ENCODE results near the gene AVL9. TPM values are rescaled to one million over a fixed set of nuclear protein-coding genes. Genes with fewer than 3 reads are reported as not detected.

Gene AVL9
- total and polyA plus RNA-seq, 8 donors = 4.6 to 23.4 (median 17.2) TPM

- no peaks in the 10 kb centered on the region for H3K4me1 ChIP-seq
- ATAC-seq = no peak
- no peak for DNase-seq
- no peaks in the 10 kb centered on the region for H3K27me3 ChIP-seq
- H3K27ac ChIP-seq = no peak overlapping the region
- no peak for TF ChIP-seq CTCF (IDR thresholded peaks at IDR 0.05)
- FAIRE-seq = no peak
- H3K36me3 ChIP-seq = no peaks in the 10 kb centered on the region
- WGBS, 2 donors = 81 to 82% methylated on average over 9 of the region's 9 CpGs
- no peaks in the 10 kb centered on the region for H3K9me3 ChIP-seq
- intact Hi-C loops (cut with DNase I) = no loop called here
- H3K4me3 ChIP-seq = no peak overlapping the region
Observed at GRCh38 chr7:32472015-32472414, 23.3 kb upstream of the AVL9 start.

- no peak for TF ChIP-seq CTCF (IDR thresholded peaks at IDR 0.05)
- Histone ChIP-seq H3K4me1 (no peaks in the 10 kb centered on the region), H3K27ac (no peak overlapping the region), H3K9me3 (no peaks in the 10 kb centered on the region), H3K36me3 (no peaks in the 10 kb centered on the region), H3K27me3 (no peaks in the 10 kb centered on the region), H3K4me3 (no peak overlapping the region)
- intact Hi-C loops (cut with DNase I) = no loop called here
- DNase-seq (no peak), FAIRE-seq (no peak), ATAC-seq (no peak)
- 67 to 83% methylated on average over 1 of the region's 1 CpG for WGBS, 2 donors
Observed at GRCh38 chr7:32474008-32474407, 21.3 kb upstream of the AVL9 start.

- 59 to 73% methylated on average over 3 of the region's 3 CpGs for WGBS, 2 donors
- intact Hi-C loops (cut with DNase I) = loop anchor here in 1 of 3 donors (5.0 kb wide), 1 partner anchor 260 kb away; no protein-coding TSS in a partner anchor
- DNase-seq = no peak
Observed at GRCh38 chr7:32476816-32477648, 18.3 kb upstream of the AVL9 start.

GRCh38 chr7:32477649-32477980 is 17.7 kb upstream of the AVL9 start:
- H3K9me3 ChIP-seq = no peaks in the 10 kb centered on the region
- H3K4me3 ChIP-seq = no peak overlapping the region
- no peak overlapping the region for H3K27ac ChIP-seq
- TF ChIP-seq CTCF (IDR thresholded peaks at IDR 0.05) = no peak
- FAIRE-seq (no peak), DNase-seq (no peak), ATAC-seq (no peak)
- peaks cover 4 to 8% (median 7%) of the 10 kb centered on the region in 3 donors for H3K4me1 ChIP-seq
- WGBS, 2 donors = 92 to 93% methylated on average over 1 of the region's 1 CpG
- no peaks in the 10 kb centered on the region for H3K36me3 ChIP-seq
- intact Hi-C loops (cut with DNase I) = loop anchor here in 1 of 3 donors (5.0 kb wide), 1 partner anchor 260 kb away; no protein-coding TSS in a partner anchor
- no peaks in the 10 kb centered on the region for H3K27me3 ChIP-seq

More at GRCh38 chr7:32476816-32477648, 18.3 kb upstream of the AVL9 start:
- FAIRE-seq (no peak), ATAC-seq (no peak)
- peaks cover 4 to 8% (median 7%) of the 10 kb centered on the region in 3 donors for H3K4me1 ChIP-seq
- no peaks in the 10 kb centered on the region for H3K27me3 ChIP-seq
- no peaks in the 10 kb centered on the region for H3K36me3 ChIP-seq
- H3K27ac ChIP-seq = no peak overlapping the region
- H3K4me3 ChIP-seq = no peak overlapping the region
- no peak for TF ChIP-seq CTCF (IDR thresholded peaks at IDR 0.05)
- no peaks in the 10 kb centered on the region for H3K9me3 ChIP-seq

All from pancreas (tissue), 10 donors.